ENCODE results near the gene PMP22. TPM values are rescaled to one million over a fixed set of nuclear protein-coding genes. Genes with fewer than 3 reads are reported as not detected.

Gene PMP22
- total RNA-seq, 3 donors from 2014 or later (not counting 1 experiment from before 2014, with no cell fraction given) = 5.7 TPM; not detected in 2

- H3K9me3 Mint-ChIP-seq = peaks cover 0 to 3% of the 10 kb centered on the region in 2 donors
- Histone ChIP-seq H3K9me3 (ENCODE audit: control insufficient read depth, insufficient read depth, low read length) (no peaks in the 10 kb centered on the region), H3K27me3 (ENCODE audit: control insufficient read depth, insufficient read depth, low read length) (no peaks in the 10 kb centered on the region), H3K4me3 (ENCODE audit: low read length) (no peak overlapping the region), H3K27ac (ENCODE audit: low read length) (no peak overlapping the region), H3K36me3 (ENCODE audit: control insufficient read depth, insufficient read depth, low read length) (no peaks in the 10 kb centered on the region), H3K4me1 (ENCODE audit: control insufficient read depth, insufficient read depth, low read length) (no peaks in the 10 kb centered on the region)
- DNase-seq (no peak), ATAC-seq (no peak)
- intact Hi-C loops (cut with micrococcal nuclease) = no loop called here
- no peak overlapping the region for H3K4me3 Mint-ChIP-seq
- no peaks in the 10 kb centered on the region for H3K4me1 Mint-ChIP-seq
- H3K27me3 Mint-ChIP-seq (ENCODE audit: low read depth in 2 of 2) = peaks cover 11 to 15% of the 10 kb centered on the region in 2 donors
- no peaks in the 10 kb centered on the region for H3K36me3 Mint-ChIP-seq
- no peak overlapping the region for H3K27ac Mint-ChIP-seq
- no peak for TF ChIP-seq CTCF (IDR thresholded peaks at IDR 0.05)
- 91% methylated on average over 5 of the region's 5 CpGs for WGBS (ENCODE audit: insufficient coverage)
Measured at GRCh38 chr17:15245054-15245453, 20.1 kb downstream of the PMP22 start.

DNA sequence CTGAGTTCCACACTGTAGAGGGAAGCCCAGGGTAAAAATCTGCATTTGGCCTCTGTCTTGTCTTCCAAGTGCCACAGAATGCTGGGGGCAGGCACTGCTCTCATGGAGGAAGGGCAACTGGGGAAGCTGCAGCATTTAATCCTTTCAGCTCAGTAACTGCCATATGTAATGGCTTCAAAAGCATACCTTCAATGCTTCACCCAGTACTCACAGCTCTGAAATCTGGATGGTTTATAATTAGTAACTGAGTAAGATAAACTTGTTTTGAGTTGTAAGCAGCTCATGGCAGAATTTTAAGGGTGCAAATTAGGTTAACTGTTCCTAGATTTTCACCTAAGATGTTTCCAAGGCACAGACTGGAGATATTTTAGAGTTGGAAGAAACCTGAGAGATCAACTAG lies 24.5 kb downstream of the PMP22 start:
- Histone ChIP-seq H3K9me3 (ENCODE audit: control insufficient read depth, insufficient read depth, low read length) (no peaks in the 10 kb centered on the region), H3K27ac (ENCODE audit: low read length) (no peak overlapping the region), H3K4me3 (ENCODE audit: low read length) (no peak overlapping the region), H3K36me3 (ENCODE audit: control insufficient read depth, insufficient read depth, low read length) (no peaks in the 10 kb centered on the region), H3K27me3 (ENCODE audit: control insufficient read depth, insufficient read depth, low read length) (no peaks in the 10 kb centered on the region), H3K4me1 (ENCODE audit: control insufficient read depth, insufficient read depth, low read length) (peaks cover 5% of the 10 kb centered on the region)
- Mint-ChIP-seq H3K27me3 (ENCODE audit: low read depth in 2 of 2) (peaks cover 11 to 23% of the 10 kb centered on the region in 2 donors), H3K27ac (no peak overlapping the region), H3K4me1 (peaks cover 7 to 8% of the 10 kb centered on the region in 2 donors), H3K4me3 (no peak overlapping the region), H3K36me3 (no peaks in the 10 kb centered on the region), H3K9me3 (peaks cover 0 to 3% of the 10 kb centered on the region in 2 donors)
- intact Hi-C loops (cut with micrococcal nuclease) = no loop called here
- ATAC-seq (no peak), DNase-seq (no peak)
- no peak for TF ChIP-seq CTCF (IDR thresholded peaks at IDR 0.05)

GRCh38 chr17:15239491-15239890 lies 25.6 kb downstream of the PMP22 start:
- no peak overlapping the region for H3K27ac Mint-ChIP-seq
- DNase-seq = no peak
- Histone ChIP-seq H3K27me3 (ENCODE audit: control insufficient read depth, insufficient read depth, low read length) (no peaks in the 10 kb centered on the region), H3K36me3 (ENCODE audit: control insufficient read depth, insufficient read depth, low read length) (no peaks in the 10 kb centered on the region), H3K4me1 (ENCODE audit: control insufficient read depth, insufficient read depth, low read length) (peaks cover 5% of the 10 kb centered on the region), H3K4me3 (ENCODE audit: low read length) (no peak overlapping the region), H3K27ac (ENCODE audit: low read length) (no peak overlapping the region), H3K9me3 (ENCODE audit: control insufficient read depth, insufficient read depth, low read length) (no peaks in the 10 kb centered on the region)
- TF ChIP-seq CTCF (IDR thresholded peaks at IDR 0.05) = no peak
- no peaks in the 10 kb centered on the region for H3K36me3 Mint-ChIP-seq
- WGBS (ENCODE audit: insufficient coverage) = 74% methylated on average over 3 of the region's 3 CpGs
- H3K4me1 Mint-ChIP-seq = peaks cover 7 to 8% of the 10 kb centered on the region in 2 donors
- H3K9me3 Mint-ChIP-seq = peaks cover 0 to 3% of the 10 kb centered on the region in 2 donors
- intact Hi-C loops (cut with micrococcal nuclease) = no loop called here
- peaks cover 11 to 23% of the 10 kb centered on the region in 2 donors for H3K27me3 Mint-ChIP-seq (ENCODE audit: low read depth in 2 of 2)
- no peak for ATAC-seq
- H3K4me3 Mint-ChIP-seq = no peak overlapping the region

GRCh38 chr17:15238676-15239422 lies 26.3 kb downstream of the PMP22 start:
- Mint-ChIP-seq H3K4me1 (peaks cover 7 to 8% of the 10 kb centered on the region in 2 donors), H3K9me3 (peaks cover 0 to 3% of the 10 kb centered on the region in 2 donors), H3K4me3 (no peak overlapping the region), H3K27ac (no peak overlapping the region), H3K36me3 (no peaks in the 10 kb centered on the region), H3K27me3 (ENCODE audit: low read depth in 2 of 2) (peaks cover 11 to 21% of the 10 kb centered on the region in 2 donors)
- WGBS (ENCODE audit: insufficient coverage) = 90% methylated on average over 2 of the region's 3 CpGs
- H3K36me3 ChIP-seq (ENCODE audit: control insufficient read depth, insufficient read depth, low read length) = no peaks in the 10 kb centered on the region
- peaks cover 5% of the 10 kb centered on the region for H3K4me1 ChIP-seq (ENCODE audit: control insufficient read depth, insufficient read depth, low read length)
- no peak overlapping the region for H3K27ac ChIP-seq (ENCODE audit: low read length)
- no peak for TF ChIP-seq CTCF (IDR thresholded peaks at IDR 0.05)
- no peaks in the 10 kb centered on the region for H3K9me3 ChIP-seq (ENCODE audit: control insufficient read depth, insufficient read depth, low read length)
- intact Hi-C loops (cut with micrococcal nuclease) = no loop called here
- no peak for ATAC-seq
- DNase-seq = no peak
- no peaks in the 10 kb centered on the region for H3K27me3 ChIP-seq (ENCODE audit: control insufficient read depth, insufficient read depth, low read length)
- no peak overlapping the region for H3K4me3 ChIP-seq (ENCODE audit: low read length)
